Medulla oblongata (tissue), 1 donor: Measurements from ENCODE around the gene CAPZB.

Source experiments
- DNase-seq: peaks from one replicate; pipeline ENCODE4 v3.0.0-alpha.2; 2015; ENCODE audit errors: extremely low spot score

CAPZB gene

GRCh38 chr1:19385221-19385620 lies 100.1 kb downstream of the CAPZB start:
- no peak for DNase-seq

GRCh38 chr1:19384772-19385187 lies 100.6 kb downstream of the CAPZB start:
- no peak for DNase-seq

- no peak for DNase-seq
Observed at GRCh38 chr1:19384113-19384512, 101.2 kb downstream of the CAPZB start.

- no peak for DNase-seq
Observed at GRCh38 chr1:19382222-19382621, 103.1 kb downstream of the CAPZB start.

- DNase-seq = peak; percentile 65
Observed at GRCh38 chr1:19381261-19381660, 104.1 kb downstream of the CAPZB start.

GRCh38 chr1:19377812-19378718 lies 107.3 kb downstream of the CAPZB start:
- no peak for DNase-seq

- no peak for DNase-seq
Observed at GRCh38 chr1:19376428-19377372, 108.6 kb downstream of the CAPZB start.

GRCh38 chr1:19375631-19376400 lies 109.5 kb downstream of the CAPZB start:
- DNase-seq = no peak

GRCh38 chr1:19374926-19375325 lies 110.4 kb downstream of the CAPZB start:
- DNase-seq = no peak

- DNase-seq = no peak
Observed at GRCh38 chr1:19374083-19374801, 111.1 kb downstream of the CAPZB start.

GRCh38 chr1:19373211-19374082 lies 111.9 kb downstream of the CAPZB start:
- no peak for DNase-seq

GRCh38 chr1:19372602-19373001 lies 112.7 kb downstream of the CAPZB start:
- no peak for DNase-seq

GRCh38 chr1:19372136-19372514 lies 113.2 kb downstream of the CAPZB start:
- DNase-seq = no peak

- DNase-seq = no peak
Observed at GRCh38 chr1:19371226-19372135, 113.9 kb downstream of the CAPZB start.

GRCh38 chr1:19370453-19371170 lies 114.7 kb downstream of the CAPZB start:
- DNase-seq = no peak

- DNase-seq = no peak
Observed at GRCh38 chr1:19369396-19370090, 115.8 kb downstream of the CAPZB start.

GRCh38 chr1:19368964-19369363 lies 116.4 kb downstream of the CAPZB start:
- DNase-seq = no peak

GRCh38 chr1:19368050-19368449 lies 117.3 kb downstream of the CAPZB start:
- DNase-seq = no peak
